ENCODE measurements around the gene ANP32E.
"Not testable (repeated sequence)": the region's sequence is repeated elsewhere in the genome, so short reads cannot be mapped to it uniquely, and the experiment has no call there.

DNA sequence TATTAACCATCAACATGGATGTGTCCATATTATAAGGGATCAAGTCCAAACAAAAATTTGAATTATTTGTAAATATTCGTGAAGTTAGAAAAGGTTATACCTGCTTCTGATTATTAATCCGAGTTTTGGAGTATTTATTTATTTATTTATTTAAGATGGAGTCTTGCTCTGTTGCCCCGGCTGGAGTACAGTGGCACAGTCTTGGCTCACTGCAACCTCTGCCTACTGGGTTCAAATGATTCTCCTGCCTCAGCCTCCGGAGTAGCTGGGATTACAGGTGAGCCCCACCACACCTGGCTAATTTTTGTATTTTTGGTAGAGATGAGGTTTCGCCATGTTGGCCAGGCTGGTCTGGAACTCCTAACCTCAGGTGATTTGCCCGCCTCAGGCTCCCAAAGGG, 20.1 kb downstream of the ANP32E start:
- TF ChIP-seq CTCF (tag by site-specific recombination; IDR thresholded peaks at IDR 0.05); YY2 (tag by site-specific recombination; IDR thresholded peaks at IDR 0.05); ZNF610 (tag by site-specific recombination; IDR thresholded peaks at IDR 0.05; ENCODE audit: borderline replicate concordance); REST (tag by site-specific recombination; IDR thresholded peaks at IDR 0.05); ZBTB8A (tag by site-specific recombination; IDR thresholded peaks at IDR 0.05); ZBTB44 (tag by site-specific recombination; IDR thresholded peaks at IDR 0.05); ZNF658 (tag by site-specific recombination; IDR thresholded peaks at IDR 0.05); ZNF513 (tag by site-specific recombination; IDR thresholded peaks at IDR 0.05): not testable (repeated sequence)
- TF ChIP-seq, protein P1, sequence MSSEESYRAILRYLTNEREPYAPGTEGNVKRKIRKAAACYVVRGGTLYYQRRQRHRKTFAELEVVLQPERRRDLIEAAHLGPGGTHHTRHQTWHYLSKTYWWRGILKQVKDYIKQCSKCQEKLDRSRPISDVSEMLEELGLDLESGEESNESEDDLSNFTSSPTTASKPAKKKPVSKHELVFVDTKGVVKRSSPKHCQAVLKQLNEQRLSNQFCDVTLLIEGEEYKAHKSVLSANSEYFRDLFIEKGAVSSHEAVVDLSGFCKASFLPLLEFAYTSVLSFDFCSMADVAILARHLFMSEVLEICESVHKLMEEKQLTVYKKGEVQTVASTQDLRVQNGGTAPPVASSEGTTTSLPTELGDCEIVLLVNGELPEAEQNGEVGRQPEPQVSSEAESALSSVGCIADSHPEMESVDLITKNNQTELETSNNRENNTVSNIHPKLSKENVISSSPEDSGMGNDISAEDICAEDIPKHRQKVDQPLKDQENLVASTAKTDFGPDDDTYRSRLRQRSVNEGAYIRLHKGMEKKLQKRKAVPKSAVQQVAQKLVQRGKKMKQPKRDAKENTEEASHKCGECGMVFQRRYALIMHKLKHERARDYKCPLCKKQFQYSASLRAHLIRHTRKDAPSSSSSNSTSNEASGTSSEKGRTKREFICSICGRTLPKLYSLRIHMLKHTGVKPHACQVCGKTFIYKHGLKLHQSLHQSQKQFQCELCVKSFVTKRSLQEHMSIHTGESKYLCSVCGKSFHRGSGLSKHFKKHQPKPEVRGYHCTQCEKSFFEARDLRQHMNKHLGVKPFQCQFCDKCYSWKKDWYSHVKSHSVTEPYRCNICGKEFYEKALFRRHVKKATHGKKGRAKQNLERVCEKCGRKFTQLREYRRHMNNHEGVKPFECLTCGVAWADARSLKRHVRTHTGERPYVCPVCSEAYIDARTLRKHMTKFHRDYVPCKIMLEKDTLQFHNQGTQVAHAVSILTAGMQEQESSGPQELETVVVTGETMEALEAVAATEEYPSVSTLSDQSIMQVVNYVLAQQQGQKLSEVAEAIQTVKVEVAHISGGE (tag by site-specific recombination; conservative IDR thresholded peaks at IDR 0.05; ENCODE audit: low read depth): not testable (repeated sequence)

Measured in HEK293 (cell line).